NCI-H748 (cell line): ENCODE results near the gene GDF10.

Experiments
- DNase-seq: peaks from one replicate; lab custom pipeline; 2025; ENCODE audit not compliant: unreplicated experiment; lab: John Stamatoyannopoulos, UW

Gene GDF10

GRCh38 chr10:47291682-47292081 lies 8.3 kb upstream of the GDF10 start:
- no peak for DNase-seq

- no peak for DNase-seq
Observed at GRCh38 chr10:47294057-47294456, 5.9 kb upstream of the GDF10 start.

- DNase-seq, result no peak
Observed at GRCh38 chr10:47294501-47294900, 5.5 kb upstream of the GDF10 start.

- DNase-seq, result no peak
Observed at GRCh38 chr10:47295411-47295810, 4.6 kb upstream of the GDF10 start.

DNA sequence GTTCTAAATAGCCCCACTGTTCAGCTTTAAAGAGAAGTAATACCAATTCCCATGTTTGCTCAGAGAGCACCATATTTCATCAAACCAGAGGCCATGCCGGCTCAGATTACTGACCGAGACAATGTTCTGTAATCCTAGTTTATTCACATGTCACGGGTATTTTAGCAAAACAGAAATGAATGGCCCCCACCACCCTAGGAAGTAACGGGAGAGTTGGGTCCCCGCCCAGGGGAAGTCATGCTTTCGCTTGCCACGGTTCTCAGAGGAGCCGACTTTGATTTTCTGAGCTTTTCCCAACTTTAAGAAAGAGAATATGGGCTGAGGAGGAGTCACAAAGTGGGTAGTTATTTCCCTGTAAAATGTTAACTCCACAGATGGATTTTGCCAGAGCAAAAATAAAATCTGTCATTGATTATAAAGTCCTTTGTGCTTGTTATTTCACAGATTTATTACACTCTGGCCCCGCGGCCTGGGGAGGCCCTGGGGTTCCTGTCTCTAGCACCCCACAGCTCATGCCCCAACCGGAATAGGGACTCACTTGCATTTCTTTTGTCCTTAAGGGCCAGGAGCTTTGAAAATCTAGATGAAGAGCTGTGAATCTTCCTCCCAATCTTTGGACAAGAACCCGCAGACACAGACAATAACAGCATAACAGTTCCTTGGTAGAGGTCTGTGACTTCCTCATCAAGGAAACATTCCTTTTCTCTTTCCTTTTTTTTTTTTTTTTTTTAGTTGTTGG lies 3.7 kb upstream of the GDF10 start:
- DNase-seq, result no peak

DNA sequence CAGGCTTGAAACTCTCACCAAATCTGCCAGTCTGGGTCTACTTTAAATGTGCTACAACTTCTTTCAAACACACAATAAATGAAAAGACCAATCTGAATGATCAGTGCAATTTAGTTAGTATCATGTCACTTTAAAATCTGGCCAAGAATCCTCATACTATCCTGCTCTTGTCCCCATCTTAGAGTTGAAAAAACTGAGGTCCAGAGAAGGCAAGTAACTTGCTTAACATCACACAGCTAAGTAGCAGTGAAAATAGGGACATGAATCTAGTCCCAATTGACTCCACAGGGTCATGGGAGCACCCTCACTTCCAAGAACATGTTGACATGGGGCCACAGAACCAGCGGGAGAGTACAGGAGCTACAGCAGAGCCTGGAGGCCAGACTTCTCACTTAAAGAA lies 3.1 kb upstream of the GDF10 start:
- no peak for DNase-seq

DNA sequence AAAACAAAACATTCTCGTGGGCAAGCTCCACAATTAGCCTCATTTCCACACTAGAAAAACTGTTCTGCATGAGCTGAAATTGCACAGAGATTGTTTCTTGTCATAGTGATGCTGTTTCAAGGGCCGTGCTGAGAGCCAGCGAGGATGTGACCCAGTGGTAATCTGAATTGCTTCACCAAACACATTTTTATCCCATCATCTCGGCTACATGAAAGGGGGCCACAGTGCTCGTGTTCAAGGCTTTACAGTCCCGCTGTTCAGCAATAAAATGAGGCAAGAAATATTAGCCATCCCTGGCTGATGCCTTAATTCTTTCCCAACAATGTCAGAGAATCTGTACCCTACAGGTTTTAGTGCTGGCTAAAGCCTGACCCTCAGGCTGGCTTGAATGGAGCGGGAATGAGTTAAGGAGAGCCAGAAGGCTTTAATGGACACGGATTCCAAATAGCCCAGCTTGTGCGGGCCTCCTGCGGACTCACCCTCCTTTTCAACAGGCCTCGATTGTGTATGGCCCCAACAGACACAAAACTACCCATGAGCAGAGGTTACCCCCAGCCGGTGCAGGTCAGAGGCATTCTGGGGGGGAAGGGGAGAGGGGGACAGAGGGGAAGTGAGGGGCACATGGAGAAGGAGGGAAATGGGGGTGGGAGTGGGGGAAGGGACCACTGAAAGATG lies 2.0 kb upstream of the GDF10 start:
- DNase-seq, result no peak

DNA sequence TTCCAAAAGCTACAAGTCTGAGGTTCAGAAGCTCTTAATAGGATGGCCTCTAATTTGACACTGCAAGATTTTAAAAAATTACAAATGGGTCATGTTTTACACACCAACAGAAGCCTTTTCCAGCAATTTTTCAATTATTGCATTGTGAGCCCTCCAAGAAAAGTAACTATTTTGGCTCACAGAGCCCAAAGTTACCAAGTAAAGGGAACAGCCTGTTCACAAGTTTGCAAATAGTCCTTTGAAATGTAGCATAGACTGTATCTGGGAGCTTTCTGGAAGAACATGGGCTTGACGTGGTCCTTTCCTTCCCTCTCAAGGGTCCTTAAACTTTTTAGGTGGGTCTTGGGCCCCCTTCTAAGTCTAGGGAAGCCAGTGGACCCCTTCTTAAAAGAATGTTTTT lies 1.3 kb upstream of the GDF10 start:
- DNase-seq, result no peak

- DNase-seq, result no peak
Observed at GRCh38 chr10:47300429-47300931, 483 bp downstream of the GDF10 start.

DNA sequence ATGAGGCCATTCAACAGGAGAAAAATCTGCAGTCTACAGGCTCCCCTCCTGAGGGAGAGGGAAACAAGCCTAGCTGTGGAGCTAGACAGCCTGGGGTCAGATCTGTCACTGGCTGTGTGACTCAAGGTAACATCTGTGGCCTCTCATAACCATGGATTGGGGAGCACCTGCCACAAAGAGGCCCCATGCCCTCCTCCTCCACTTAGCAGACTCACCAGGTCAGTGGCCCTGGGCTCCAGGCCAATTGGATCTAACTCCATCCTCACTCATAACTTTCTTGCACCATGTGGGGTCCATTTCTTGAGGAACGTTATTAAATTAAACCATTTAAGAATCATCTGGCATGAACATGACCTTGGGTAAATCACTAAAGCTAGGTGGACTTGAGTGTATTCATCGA lies 1.8 kb downstream of the GDF10 start:
- no peak for DNase-seq

DNA sequence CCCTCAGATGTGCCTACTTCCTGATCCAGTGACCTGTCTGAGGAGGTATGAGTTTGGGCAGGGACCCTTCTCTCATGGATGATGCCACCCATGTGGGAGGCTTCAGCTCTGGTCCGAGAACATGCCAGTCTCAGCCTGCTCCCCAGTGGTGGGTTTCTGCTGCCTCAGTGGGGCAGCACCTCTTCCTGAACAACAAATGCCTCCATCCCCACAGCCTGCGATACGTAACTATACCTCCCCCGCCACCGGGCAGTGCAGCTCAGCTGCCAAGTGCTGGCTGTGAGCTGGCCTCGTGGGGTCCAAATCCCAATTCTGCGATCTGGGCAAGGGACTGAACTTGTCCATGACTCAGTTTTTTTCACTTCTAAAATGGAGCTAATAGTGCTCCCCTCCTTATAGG lies 3.1 kb downstream of the GDF10 start:
- no peak for DNase-seq

DNA sequence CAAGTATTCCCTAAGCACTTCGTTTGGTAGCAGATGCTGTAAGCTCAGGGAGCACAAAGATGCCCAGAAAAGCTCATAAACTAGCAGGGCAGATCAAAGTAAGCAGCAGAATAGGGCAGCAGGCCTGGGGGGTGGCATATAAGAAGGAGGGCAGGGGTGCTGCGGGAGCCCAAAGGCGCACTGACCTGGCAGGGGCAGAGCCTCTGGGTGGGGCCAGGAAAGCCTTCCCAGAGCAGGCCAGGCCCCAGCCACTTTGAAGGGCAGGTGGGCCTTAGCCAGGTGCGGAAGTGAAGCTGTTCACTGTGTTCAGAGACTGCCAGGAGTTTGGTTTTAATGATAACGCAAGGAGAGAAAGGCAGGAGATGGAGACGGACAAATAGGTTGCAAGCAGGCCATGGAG lies 3.9 kb downstream of the GDF10 start:
- no peak for DNase-seq

- DNase-seq, result no peak
Observed at GRCh38 chr10:47305566-47305965, 5.6 kb downstream of the GDF10 start.

DNA sequence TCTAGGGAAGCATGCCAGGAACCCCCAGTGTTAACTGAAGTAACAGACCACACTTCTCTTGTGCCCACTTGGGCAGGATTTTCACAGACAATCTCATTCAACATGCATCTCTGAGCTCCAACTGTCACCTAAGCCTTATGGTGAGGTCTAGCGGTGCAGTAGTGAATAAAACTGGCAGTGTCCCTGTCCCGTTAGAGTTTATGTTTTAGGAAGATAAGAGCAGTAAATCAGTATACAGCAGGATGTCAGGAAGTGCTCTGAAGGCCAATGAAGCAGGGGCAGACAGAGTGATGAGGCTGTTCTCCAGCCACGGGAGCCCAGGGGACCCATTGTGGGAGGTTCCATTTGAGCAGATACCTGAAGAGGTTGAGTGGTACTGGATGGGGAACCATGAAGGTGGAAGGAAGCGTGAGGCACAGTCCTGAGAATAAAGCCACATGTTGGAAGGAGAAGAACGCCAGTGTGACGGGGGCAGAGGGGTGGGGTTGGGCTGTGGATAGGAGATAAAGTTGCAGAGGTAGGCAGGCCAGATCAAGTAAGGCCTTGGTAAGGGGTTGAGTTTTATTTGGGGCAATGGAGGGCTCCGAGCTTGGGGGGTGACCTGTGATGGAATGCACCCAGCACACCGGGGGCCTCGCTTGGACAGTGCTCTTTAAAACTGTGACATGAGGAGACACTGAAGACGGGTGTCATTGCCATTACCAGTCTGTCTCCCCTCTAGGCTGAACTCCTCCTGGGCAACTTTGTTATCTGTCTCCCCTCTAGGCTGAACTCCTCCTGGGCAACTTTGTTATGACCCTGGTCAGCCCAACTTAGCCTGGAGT lies 6.6 kb downstream of the GDF10 start:
- DNase-seq, result no peak

GRCh38 chr10:47307381-47307780 lies 7.4 kb downstream of the GDF10 start:
- no peak for DNase-seq

- DNase-seq, result no peak
Observed at GRCh38 chr10:47308775-47309174, 8.8 kb downstream of the GDF10 start.

GRCh38 chr10:47309408-47310089 lies 9.6 kb downstream of the GDF10 start:
- DNase-seq, result no peak

GRCh38 chr10:47310090-47310505 lies 10.1 kb downstream of the GDF10 start:
- DNase-seq, result no peak

DNA sequence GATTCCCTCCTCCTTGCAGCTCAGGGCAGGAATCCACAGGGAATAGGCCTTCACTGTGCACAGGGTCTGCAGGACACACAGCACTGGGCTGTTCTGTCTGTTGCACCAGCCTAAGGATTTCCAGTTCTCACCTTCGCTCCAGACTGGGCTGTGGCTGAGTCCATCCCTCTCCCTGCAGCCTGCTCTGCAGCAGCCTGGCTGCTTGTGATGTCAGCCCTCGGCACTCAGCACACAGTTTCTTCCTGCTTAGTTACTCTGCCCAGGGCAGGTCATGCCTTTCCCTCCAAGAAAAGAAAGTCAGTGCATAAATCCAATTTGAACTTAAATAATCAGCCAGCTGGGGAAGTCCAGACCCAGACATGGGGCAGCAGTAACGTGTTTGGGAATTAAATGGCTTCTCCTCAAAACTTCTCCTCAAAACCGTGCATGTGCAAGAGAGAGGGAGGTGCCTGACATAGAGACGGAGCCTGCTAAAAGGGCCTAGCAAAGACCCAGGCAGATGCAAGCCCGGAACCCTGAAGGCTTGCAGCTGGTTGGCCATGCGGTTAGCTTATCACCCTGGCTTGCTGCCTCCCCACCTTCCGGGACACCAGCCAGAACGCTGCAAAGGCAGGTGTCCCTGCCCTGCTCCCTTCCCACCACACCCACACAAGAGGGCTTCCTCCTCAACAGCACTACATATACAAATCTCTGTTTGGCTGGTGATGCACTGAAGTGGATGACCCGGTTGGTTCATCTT lies 11.4 kb downstream of the GDF10 start:
- DNase-seq, result peak; percentile 35

DNA sequence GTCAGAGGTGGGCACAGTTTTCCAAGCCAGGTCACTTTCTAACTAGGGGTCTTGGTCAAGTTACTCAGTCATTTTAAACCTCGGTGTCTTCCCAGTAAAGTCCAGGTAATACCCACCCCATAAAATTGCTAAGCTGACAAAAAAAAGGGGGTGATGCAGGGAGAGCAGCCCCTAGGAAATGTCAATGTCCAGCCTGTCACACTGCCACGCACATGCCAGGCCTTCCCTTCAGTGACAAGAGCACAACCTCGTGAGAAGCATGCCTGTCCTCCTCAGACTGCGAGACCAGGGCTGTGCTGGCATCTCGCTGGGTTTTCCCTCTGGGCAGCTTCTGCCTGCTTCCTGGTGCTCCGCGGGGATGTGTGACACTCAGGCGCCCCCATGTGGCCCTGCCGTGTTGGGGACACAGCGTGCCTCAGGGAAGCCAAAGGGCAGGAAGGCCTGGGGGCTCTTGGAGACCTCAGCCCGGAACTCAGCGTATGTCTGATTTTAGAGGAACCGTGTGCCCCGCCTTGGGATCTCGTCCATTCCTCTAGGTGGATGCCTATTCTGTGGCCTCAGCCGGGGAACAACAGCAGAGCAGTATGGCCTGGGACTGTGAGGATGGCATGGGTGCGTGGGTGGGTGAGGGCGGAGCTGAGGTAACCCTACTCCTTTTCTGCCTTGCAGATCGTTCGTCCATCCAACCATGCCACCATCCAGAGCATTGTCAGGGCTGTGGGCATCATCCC lies 12.1 kb downstream of the GDF10 start:
- peak; percentile 61 for DNase-seq
